ENCODE measurements around the gene RASAL1.

DNA sequence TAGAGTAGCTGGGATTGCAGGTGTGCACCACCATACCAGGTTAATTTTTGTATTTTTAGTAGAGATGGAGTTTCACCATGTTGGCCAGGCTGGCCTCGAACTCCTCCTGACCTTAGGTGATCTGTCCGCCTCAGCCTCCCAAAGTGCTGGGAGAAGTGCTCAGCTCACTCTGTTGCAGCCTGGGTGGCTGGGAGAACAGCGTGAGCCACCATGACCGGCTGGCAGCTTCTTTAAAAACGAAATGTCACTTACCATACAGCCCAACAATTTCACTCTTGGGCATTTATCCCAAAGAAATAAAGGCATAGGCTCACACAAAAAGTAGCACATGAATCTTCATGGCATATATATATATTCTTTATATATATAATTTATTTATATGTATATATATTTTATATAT lies 9.2 kb upstream of the RASAL1 start:
- TF ChIP-seq TAF1 (IDR thresholded peaks at IDR 0.05; ENCODE audit: borderline replicate concordance, low read depth, low read length) (no peak), CTCF (IDR thresholded peaks at IDR 0.05) (no peak), GATA2 (CRISPR knock-in tag; IDR thresholded peaks at IDR 0.05) (no peak)
